ENCODE results near the gene CFDP1.

Gene CFDP1

GRCh38 chr16:75258807-75259141 lies 174.5 kb downstream of the CFDP1 start:
- no peak for TF ChIP-seq CTCF (IDR thresholded peaks at IDR 0.05; ENCODE audit: insufficient read depth, low read depth, low read length, missing control alignments)
- no peak for DNase-seq (ENCODE audit: low read depth)
- no peak overlapping the region for H3K4me3 ChIP-seq (ENCODE audit: low read length)

- H3K4me3 ChIP-seq (ENCODE audit: low read length), result no peak overlapping the region
Observed at GRCh38 chr16:75257886-75258806, 175.2 kb downstream of the CFDP1 start.

GRCh38 chr16:75256696-75257343 lies 176.5 kb downstream of the CFDP1 start:
- DNase-seq (ENCODE audit: low read depth), result no peak
- no peak overlapping the region for H3K4me3 ChIP-seq (ENCODE audit: low read length)
- no peak for TF ChIP-seq CTCF (IDR thresholded peaks at IDR 0.05; ENCODE audit: insufficient read depth, low read depth, low read length, missing control alignments)

More at GRCh38 chr16:75257886-75258806, 175.2 kb downstream of the CFDP1 start:
- TF ChIP-seq CTCF (IDR thresholded peaks at IDR 0.05; ENCODE audit: insufficient read depth, low read depth, low read length, missing control alignments), result no peak
- DNase-seq (ENCODE audit: low read depth), result no peak

GRCh38 chr16:75256059-75256571 lies 177.2 kb downstream of the CFDP1 start:
- TF ChIP-seq CTCF (IDR thresholded peaks at IDR 0.05; ENCODE audit: insufficient read depth, low read depth, low read length, missing control alignments), result no peak

GRCh38 chr16:75254359-75254837 lies 178.9 kb downstream of the CFDP1 start:
- DNase-seq (ENCODE audit: low read depth), result peak; percentile 77
- TF ChIP-seq CTCF (IDR thresholded peaks at IDR 0.05; ENCODE audit: insufficient read depth, low read depth, low read length, missing control alignments), result no peak
- H3K4me3 ChIP-seq (ENCODE audit: low read length), result no peak overlapping the region

More at GRCh38 chr16:75256059-75256571, 177.2 kb downstream of the CFDP1 start:
- no peak for DNase-seq (ENCODE audit: low read depth)
- no peak overlapping the region for H3K4me3 ChIP-seq (ENCODE audit: low read length)

GRCh38 chr16:75252946-75253911 lies 180.1 kb downstream of the CFDP1 start:
- no peak for DNase-seq (ENCODE audit: low read depth)
- no peak overlapping the region for H3K4me3 ChIP-seq (ENCODE audit: low read length)
- no peak for TF ChIP-seq CTCF (IDR thresholded peaks at IDR 0.05; ENCODE audit: insufficient read depth, low read depth, low read length, missing control alignments)

Measured in epithelial cell of esophagus (primary cell).